ENCODE data around the gene PSD4.

Gene PSD4

GRCh38 chr2:113209646-113210171, 35.9 kb downstream of the PSD4 start:
- Histone ChIP-seq H3K4me3 (ENCODE audit: insufficient read depth, low read depth, low read length) (no peak overlapping the region), H3K9me3 (ENCODE audit: control insufficient read depth, low read length) (no peaks in the 10 kb centered on the region), H3K4me1 (ENCODE audit: control insufficient read depth, insufficient read depth, low read length) (no peaks in the 10 kb centered on the region), H3K36me3 (ENCODE audit: control insufficient read depth, insufficient read depth, low read length) (no peaks in the 10 kb centered on the region), H3K27ac (ENCODE audit: insufficient read depth, low read depth, low read length, poor library complexity, severe bottlenecking) (no peak overlapping the region), H3K27me3 (ENCODE audit: control insufficient read depth, insufficient read depth, low read length, poor library complexity, severe bottlenecking) (no peaks in the 10 kb centered on the region)
- 82 to 87% methylated on average over 13 to 14 of the region's 15 CpGs for WGBS, 2 experiments

GRCh38 chr2:113211226-113212105, 37.7 kb downstream of the PSD4 start:
- no peaks in the 10 kb centered on the region for H3K27me3 ChIP-seq (ENCODE audit: control insufficient read depth, insufficient read depth, low read length, poor library complexity, severe bottlenecking)
- no peaks in the 10 kb centered on the region for H3K36me3 ChIP-seq (ENCODE audit: control insufficient read depth, insufficient read depth, low read length)
- WGBS, 2 experiments = 86 to 88% methylated on average over 11 to 13 of the region's 13 CpGs
- no peak overlapping the region for H3K27ac ChIP-seq (ENCODE audit: insufficient read depth, low read depth, low read length, poor library complexity, severe bottlenecking)
- no peak overlapping the region for H3K4me3 ChIP-seq (ENCODE audit: insufficient read depth, low read depth, low read length)
- no peaks in the 10 kb centered on the region for H3K4me1 ChIP-seq (ENCODE audit: control insufficient read depth, insufficient read depth, low read length)
- H3K9me3 ChIP-seq (ENCODE audit: control insufficient read depth, low read length) = no peaks in the 10 kb centered on the region

GRCh38 chr2:113212245-113213060, 38.7 kb downstream of the PSD4 start:
- no peak overlapping the region for H3K27ac ChIP-seq (ENCODE audit: insufficient read depth, low read depth, low read length, poor library complexity, severe bottlenecking)
- H3K36me3 ChIP-seq (ENCODE audit: control insufficient read depth, insufficient read depth, low read length) = no peaks in the 10 kb centered on the region
- no peak overlapping the region for H3K4me3 ChIP-seq (ENCODE audit: insufficient read depth, low read depth, low read length)
- WGBS, 2 experiments = 59 to 63% methylated on average over 26 of the region's 26 CpGs
- H3K4me1 ChIP-seq (ENCODE audit: control insufficient read depth, insufficient read depth, low read length) = peaks cover 7% of the 10 kb centered on the region
- no peaks in the 10 kb centered on the region for H3K27me3 ChIP-seq (ENCODE audit: control insufficient read depth, insufficient read depth, low read length, poor library complexity, severe bottlenecking)
- no peaks in the 10 kb centered on the region for H3K9me3 ChIP-seq (ENCODE audit: control insufficient read depth, low read length)

GRCh38 chr2:113213061-113213930, 39.5 kb downstream of the PSD4 start:
- Histone ChIP-seq H3K36me3 (ENCODE audit: control insufficient read depth, insufficient read depth, low read length) (no peaks in the 10 kb centered on the region), H3K4me1 (ENCODE audit: control insufficient read depth, insufficient read depth, low read length) (peaks cover 12% of the 10 kb centered on the region), H3K27me3 (ENCODE audit: control insufficient read depth, insufficient read depth, low read length, poor library complexity, severe bottlenecking) (no peaks in the 10 kb centered on the region), H3K9me3 (ENCODE audit: control insufficient read depth, low read length) (no peaks in the 10 kb centered on the region), H3K4me3 (ENCODE audit: insufficient read depth, low read depth, low read length) (no peak overlapping the region), H3K27ac (ENCODE audit: insufficient read depth, low read depth, low read length, poor library complexity, severe bottlenecking) (no peak overlapping the region)
- WGBS, 2 experiments = 90 to 93% methylated on average over 14 of the region's 14 CpGs

GRCh38 chr2:113214141-113214540, 40.4 kb downstream of the PSD4 start:
- H3K36me3 ChIP-seq (ENCODE audit: control insufficient read depth, insufficient read depth, low read length) = no peaks in the 10 kb centered on the region
- H3K4me3 ChIP-seq (ENCODE audit: insufficient read depth, low read depth, low read length) = no peak overlapping the region
- no peaks in the 10 kb centered on the region for H3K9me3 ChIP-seq (ENCODE audit: control insufficient read depth, low read length)
- H3K27me3 ChIP-seq (ENCODE audit: control insufficient read depth, insufficient read depth, low read length, poor library complexity, severe bottlenecking) = no peaks in the 10 kb centered on the region
- WGBS, 2 experiments = 55 to 69% methylated on average over 4 of the region's 4 CpGs
- peaks cover 12% of the 10 kb centered on the region for H3K4me1 ChIP-seq (ENCODE audit: control insufficient read depth, insufficient read depth, low read length)
- H3K27ac ChIP-seq (ENCODE audit: insufficient read depth, low read depth, low read length, poor library complexity, severe bottlenecking) = no peak overlapping the region

GRCh38 chr2:113215056-113215455, 41.3 kb downstream of the PSD4 start:
- H3K4me3 ChIP-seq (ENCODE audit: insufficient read depth, low read depth, low read length) = no peak overlapping the region
- H3K27ac ChIP-seq (ENCODE audit: insufficient read depth, low read depth, low read length, poor library complexity, severe bottlenecking) = no peak overlapping the region
- no peaks in the 10 kb centered on the region for H3K36me3 ChIP-seq (ENCODE audit: control insufficient read depth, insufficient read depth, low read length)
- H3K27me3 ChIP-seq (ENCODE audit: control insufficient read depth, insufficient read depth, low read length, poor library complexity, severe bottlenecking) = no peaks in the 10 kb centered on the region
- H3K9me3 ChIP-seq (ENCODE audit: control insufficient read depth, low read length) = no peaks in the 10 kb centered on the region
- peaks cover 12% of the 10 kb centered on the region for H3K4me1 ChIP-seq (ENCODE audit: control insufficient read depth, insufficient read depth, low read length)
- WGBS, 2 experiments = 96 to 97% methylated on average over 2 of the region's 2 CpGs

GRCh38 chr2:113216321-113216720, 42.5 kb downstream of the PSD4 start:
- Histone ChIP-seq H3K4me1 (ENCODE audit: control insufficient read depth, insufficient read depth, low read length) (peaks cover 12% of the 10 kb centered on the region), H3K9me3 (ENCODE audit: control insufficient read depth, low read length) (no peaks in the 10 kb centered on the region), H3K36me3 (ENCODE audit: control insufficient read depth, insufficient read depth, low read length) (no peaks in the 10 kb centered on the region), H3K4me3 (ENCODE audit: insufficient read depth, low read depth, low read length) (no peak overlapping the region), H3K27ac (ENCODE audit: insufficient read depth, low read depth, low read length, poor library complexity, severe bottlenecking) (no peak overlapping the region), H3K27me3 (ENCODE audit: control insufficient read depth, insufficient read depth, low read length, poor library complexity, severe bottlenecking) (no peaks in the 10 kb centered on the region)
- 89 to 95% methylated on average over 2 of the region's 2 CpGs for WGBS, 2 experiments

GRCh38 chr2:113216891-113217454, 43.2 kb downstream of the PSD4 start:
- 79 to 86% methylated on average over 6 of the region's 6 CpGs for WGBS, 2 experiments
- no peak overlapping the region for H3K27ac ChIP-seq (ENCODE audit: insufficient read depth, low read depth, low read length, poor library complexity, severe bottlenecking)
- H3K9me3 ChIP-seq (ENCODE audit: control insufficient read depth, low read length) = no peaks in the 10 kb centered on the region
- no peaks in the 10 kb centered on the region for H3K27me3 ChIP-seq (ENCODE audit: control insufficient read depth, insufficient read depth, low read length, poor library complexity, severe bottlenecking)
- H3K36me3 ChIP-seq (ENCODE audit: control insufficient read depth, insufficient read depth, low read length) = no peaks in the 10 kb centered on the region
- no peak overlapping the region for H3K4me3 ChIP-seq (ENCODE audit: insufficient read depth, low read depth, low read length)
- H3K4me1 ChIP-seq (ENCODE audit: control insufficient read depth, insufficient read depth, low read length) = peaks cover 12% of the 10 kb centered on the region

- no peaks in the 10 kb centered on the region for H3K9me3 ChIP-seq (ENCODE audit: control insufficient read depth, low read length)
- H3K4me3 ChIP-seq (ENCODE audit: insufficient read depth, low read depth, low read length) = no peak overlapping the region
- H3K36me3 ChIP-seq (ENCODE audit: control insufficient read depth, insufficient read depth, low read length) = no peaks in the 10 kb centered on the region
- no peaks in the 10 kb centered on the region for H3K27me3 ChIP-seq (ENCODE audit: control insufficient read depth, insufficient read depth, low read length, poor library complexity, severe bottlenecking)
- WGBS, 2 experiments = 77 to 81% methylated on average over 15 of the region's 15 CpGs
- no peak overlapping the region for H3K27ac ChIP-seq (ENCODE audit: insufficient read depth, low read depth, low read length, poor library complexity, severe bottlenecking)
- peaks cover 12% of the 10 kb centered on the region for H3K4me1 ChIP-seq (ENCODE audit: control insufficient read depth, insufficient read depth, low read length)
Observed at GRCh38 chr2:113217455-113218282, 43.9 kb downstream of the PSD4 start.

All from ectodermal cell (in vitro differentiated cells).